Osteocyte (in vitro differentiated cells): ENCODE measurements around the gene GBP7. TPM values are rescaled to one million over a fixed set of nuclear protein-coding genes. Genes with fewer than 3 reads are reported as not detected.

ENCODE experiments used
- DNase-seq: peaks from one replicate; pipeline ENCODE4 v3.0.0; 2021; ENCODE audit warnings: mixed read lengths; ENCODE audit not compliant: unreplicated experiment; ENCODE audit errors: extremely low spot score
- H3K27ac Mint-ChIP-seq: one replicate; pipeline ENCODE4 v1.8.0; 2021; ENCODE audit warnings: mild to moderate bottlenecking, mixed read lengths; ENCODE audit not compliant: unreplicated experiment
- H3K27me3 Mint-ChIP-seq: one replicate; pipeline ENCODE4 v1.8.0; 2021; ENCODE audit warnings: mixed read lengths; ENCODE audit not compliant: unreplicated experiment
- H3K36me3 Mint-ChIP-seq: one replicate; pipeline ENCODE4 v1.8.0; 2021; ENCODE audit warnings: mixed read lengths; ENCODE audit not compliant: unreplicated experiment
- H3K4me1 Mint-ChIP-seq: one replicate; pipeline ENCODE4 v1.8.0; 2021; ENCODE audit warnings: mixed read lengths; ENCODE audit not compliant: unreplicated experiment
- H3K4me3 Mint-ChIP-seq: one replicate; pipeline ENCODE4 v1.8.0; 2021; ENCODE audit warnings: mild to moderate bottlenecking, moderate library complexity, mixed read lengths; ENCODE audit not compliant: unreplicated experiment
- H3K9me3 Mint-ChIP-seq: one replicate; pipeline ENCODE4 v1.8.0; 2021; ENCODE audit warnings: mixed read lengths; ENCODE audit not compliant: unreplicated experiment
- CTCF ChIP-seq: fragments of 200-600 bp; sonication (generic); IDR thresholded peaks from 2 replicates; pipeline ENCODE4 v1.5.0; 2021; ENCODE audit warnings: antibody characterized with exemption, mild to moderate bottlenecking, moderate library complexity
- total RNA-seq: library from RNA; stranded (reverse); gene quantifications from 2 replicates; pipeline ENCODE4 v1.2.1, GENCODE V29; 2021

The GBP7 gene
- total RNA-seq, 1 donor from 2014 or later, result not detected

- DNase-seq, result no peak
- H3K27me3 Mint-ChIP-seq, result no peaks in the 10 kb centered on the region
- peaks cover 18% of the 10 kb centered on the region for H3K9me3 Mint-ChIP-seq
Measured at GRCh38 chr1:89206373-89206772, 30.6 kb upstream of the GBP7 start.

GRCh38 chr1:89203166-89203565 is 27.4 kb upstream of the GBP7 start:
- Mint-ChIP-seq H3K36me3 (no peaks in the 10 kb centered on the region), H3K27me3 (no peaks in the 10 kb centered on the region), H3K4me3 (no peak overlapping the region), H3K27ac (no peak overlapping the region), H3K4me1 (no peaks in the 10 kb centered on the region), H3K9me3 (peaks cover 3% of the 10 kb centered on the region)
- no peak for DNase-seq
- no peak for TF ChIP-seq CTCF

More at GRCh38 chr1:89206373-89206772, 30.6 kb upstream of the GBP7 start:
- no peak overlapping the region for H3K4me3 Mint-ChIP-seq
- H3K27ac Mint-ChIP-seq, result no peak overlapping the region
- TF ChIP-seq CTCF, result no peak
- H3K36me3 Mint-ChIP-seq, result no peaks in the 10 kb centered on the region
- H3K4me1 Mint-ChIP-seq, result no peaks in the 10 kb centered on the region

GRCh38 chr1:89201106-89201794 is 25.4 kb upstream of the GBP7 start:
- no peaks in the 10 kb centered on the region for H3K27me3 Mint-ChIP-seq
- H3K36me3 Mint-ChIP-seq, result no peaks in the 10 kb centered on the region
- H3K9me3 Mint-ChIP-seq, result no peaks in the 10 kb centered on the region
- H3K4me1 Mint-ChIP-seq, result no peaks in the 10 kb centered on the region
- DNase-seq, result no peak
- H3K4me3 Mint-ChIP-seq, result no peak overlapping the region
- TF ChIP-seq CTCF, result no peak
- H3K27ac Mint-ChIP-seq, result no peak overlapping the region

- TF ChIP-seq CTCF, result no peak
- no peak for DNase-seq
- Mint-ChIP-seq H3K4me1 (no peaks in the 10 kb centered on the region), H3K27me3 (no peaks in the 10 kb centered on the region), H3K27ac (no peak overlapping the region), H3K36me3 (no peaks in the 10 kb centered on the region), H3K4me3 (no peak overlapping the region), H3K9me3 (no peaks in the 10 kb centered on the region)
Measured at GRCh38 chr1:89200663-89201062, 24.9 kb upstream of the GBP7 start.

- DNase-seq, result no peak
- Mint-ChIP-seq H3K27ac (no peak overlapping the region), H3K4me1 (no peaks in the 10 kb centered on the region), H3K36me3 (no peaks in the 10 kb centered on the region), H3K4me3 (no peak overlapping the region), H3K9me3 (no peaks in the 10 kb centered on the region), H3K27me3 (no peaks in the 10 kb centered on the region)
- TF ChIP-seq CTCF, result no peak
Measured at GRCh38 chr1:89199525-89200031, 23.8 kb upstream of the GBP7 start.
